ENCODE results near the gene CTDSPL.
"Not testable (repeated sequence)": the region's sequence is repeated elsewhere in the genome, so short reads cannot be mapped to it uniquely, and the experiment has no call there.

Gene CTDSPL

GRCh38 chr3:37968199-37968598, 106.5 kb downstream of the CTDSPL start:
- no peak overlapping the region for H3K4me3 ChIP-seq (ENCODE audit: low read depth, low read length)
- no peak for TF ChIP-seq CTCF (IDR thresholded peaks at IDR 0.05; ENCODE audit: low read depth, low read length, missing control alignments)
- in situ Hi-C loops (cut with HindIII; ENCODE audit: low sequenced_read_pairs), result loop anchor here (25.0 kb wide), 1 partner anchor 531 kb away; no protein-coding TSS in a partner anchor
- DNase-seq (ENCODE audit: low read depth), result no peak

- H3K4me3 ChIP-seq (ENCODE audit: low read depth, low read length), result no peak overlapping the region
- no peak for DNase-seq (ENCODE audit: low read depth)
- in situ Hi-C loops (cut with HindIII; ENCODE audit: low sequenced_read_pairs), result loop anchor here (25.0 kb wide), 1 partner anchor 532 kb away; no protein-coding TSS in a partner anchor
- no peak for TF ChIP-seq CTCF (IDR thresholded peaks at IDR 0.05; ENCODE audit: low read depth, low read length, missing control alignments)
These were observed 107.3 kb downstream of the CTDSPL start for GRCh38 chr3:37968813-37969595.

GRCh38 chr3:37969596-37970100, 108.0 kb downstream of the CTDSPL start:
- no peak for DNase-seq (ENCODE audit: low read depth)
- H3K4me3 ChIP-seq (ENCODE audit: low read depth, low read length), result no peak overlapping the region
- no peak for TF ChIP-seq CTCF (IDR thresholded peaks at IDR 0.05; ENCODE audit: low read depth, low read length, missing control alignments)
- in situ Hi-C loops (cut with HindIII; ENCODE audit: low sequenced_read_pairs), result loop anchor here (25.0 kb wide), 1 partner anchor 532 kb away; no protein-coding TSS in a partner anchor

GRCh38 chr3:37970802-37971201, 109.1 kb downstream of the CTDSPL start:
- in situ Hi-C loops (cut with HindIII; ENCODE audit: low sequenced_read_pairs), result loop anchor here (25.0 kb wide), 1 partner anchor 534 kb away; no protein-coding TSS in a partner anchor
- H3K4me3 ChIP-seq (ENCODE audit: low read depth, low read length), result no peak overlapping the region
- TF ChIP-seq CTCF (IDR thresholded peaks at IDR 0.05; ENCODE audit: low read depth, low read length, missing control alignments), result no peak
- DNase-seq (ENCODE audit: low read depth), result no peak

- no peak for DNase-seq (ENCODE audit: low read depth)
- TF ChIP-seq CTCF (IDR thresholded peaks at IDR 0.05; ENCODE audit: low read depth, low read length, missing control alignments), result no peak
- no peak overlapping the region for H3K4me3 ChIP-seq (ENCODE audit: low read depth, low read length)
- in situ Hi-C loops (cut with HindIII; ENCODE audit: low sequenced_read_pairs), result loop anchor here (25.0 kb wide), 1 partner anchor 534 kb away; no protein-coding TSS in a partner anchor
These were observed 109.8 kb downstream of the CTDSPL start for GRCh38 chr3:37971467-37971866.

- in situ Hi-C loops (cut with HindIII; ENCODE audit: low sequenced_read_pairs), result loop anchor here (25.0 kb wide), 1 partner anchor 535 kb away; no protein-coding TSS in a partner anchor
- DNase-seq (ENCODE audit: low read depth); H3K4me3 ChIP-seq (ENCODE audit: low read depth, low read length): not testable (repeated sequence)
These were observed 110.4 kb downstream of the CTDSPL start for GRCh38 chr3:37972056-37972455.
